HuH-7 (cell line): ENCODE results near the gene PAPPA2.
"Not testable (repeated sequence)": the region's sequence is repeated elsewhere in the genome, so short reads cannot be mapped to it uniquely, and the experiment has no call there.

Experiments
- DNase-seq: peaks from one replicate; pipeline ENCODE4 v3.0.0; 2011; ENCODE audit warnings: low spot score

Gene PAPPA2

DNA sequence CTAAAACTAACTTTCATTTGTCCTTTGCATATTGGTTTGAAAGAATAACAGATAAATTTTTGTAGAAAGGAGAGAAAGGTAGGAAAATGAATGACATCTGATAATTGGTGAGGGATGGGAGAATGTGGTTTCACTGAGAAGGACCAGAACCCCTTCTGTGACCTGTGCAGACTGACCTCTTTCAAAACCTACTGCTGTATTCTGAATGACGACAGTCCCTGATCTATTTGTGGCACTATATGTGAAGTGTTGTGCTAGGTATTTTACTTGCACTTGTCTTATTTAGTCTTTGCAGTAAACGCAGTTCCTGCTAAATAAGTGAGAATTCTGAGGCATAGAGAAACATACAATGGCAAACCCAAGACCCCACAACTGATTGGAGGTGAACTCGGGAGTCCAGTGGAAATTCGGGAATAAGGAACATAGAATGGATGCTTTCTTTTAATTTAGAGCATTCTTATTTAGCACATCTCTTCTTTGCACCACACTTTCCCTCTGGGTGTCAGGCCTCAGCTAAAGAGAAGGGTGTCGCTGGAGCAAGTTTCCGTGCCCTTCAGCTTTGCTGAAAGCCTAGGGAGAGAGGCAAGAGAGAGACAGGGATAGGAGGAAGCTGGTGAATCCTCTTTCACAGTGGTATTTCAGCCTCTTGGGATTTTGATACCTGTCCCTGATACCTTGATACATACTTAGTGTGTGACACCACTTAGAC lies 230.2 kb downstream of the PAPPA2 start:
- no peak for DNase-seq

DNA sequence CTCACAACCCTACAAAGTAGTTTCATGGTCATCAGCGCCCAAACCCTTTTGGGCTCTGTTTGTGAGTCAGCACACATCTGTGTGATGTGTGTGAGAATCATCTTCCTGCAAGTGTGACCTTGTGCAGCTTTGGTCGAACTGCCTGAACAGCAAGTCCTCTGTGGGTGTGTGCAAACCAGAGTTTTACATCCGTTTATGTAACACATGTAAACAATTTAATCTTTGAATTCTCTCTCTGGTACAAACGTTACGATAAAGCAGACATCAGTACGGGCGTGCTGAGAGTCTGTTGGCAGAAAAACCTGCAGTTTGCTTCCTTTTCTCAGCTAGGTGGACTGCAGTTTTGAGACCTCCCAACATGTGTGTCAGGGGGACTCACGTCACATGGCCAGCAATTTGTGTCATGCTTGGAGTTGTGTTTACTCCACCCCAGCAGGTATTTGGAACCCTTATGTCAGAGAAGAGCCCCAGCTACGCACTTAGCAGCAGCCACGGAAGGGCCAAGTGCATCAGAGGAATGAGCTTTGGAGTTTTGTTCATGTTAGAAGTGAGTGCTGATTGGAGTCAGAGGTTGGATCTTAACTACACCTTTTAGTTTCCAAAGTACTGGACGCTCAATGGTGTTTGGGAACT lies 230.8 kb downstream of the PAPPA2 start:
- no peak for DNase-seq

DNA sequence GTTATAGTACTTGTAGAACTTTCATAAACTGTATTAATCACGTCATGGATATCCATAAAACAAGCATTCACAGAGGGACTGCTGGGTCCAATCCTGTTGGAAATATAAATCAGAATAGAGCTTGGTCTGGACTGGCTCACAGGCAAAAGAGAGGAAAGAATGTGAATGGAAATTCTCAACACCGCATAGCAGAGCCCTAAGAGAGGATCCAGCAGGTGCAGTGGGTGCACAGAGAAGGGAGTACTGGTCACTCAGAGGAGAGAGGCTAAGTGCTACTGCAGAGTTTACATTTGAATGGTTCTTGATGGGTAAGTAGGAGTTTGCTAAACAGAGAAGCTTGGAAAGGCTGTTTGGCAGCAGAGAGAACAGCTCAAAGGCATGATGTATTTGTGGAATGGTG lies 231.7 kb downstream of the PAPPA2 start:
- no peak for DNase-seq

DNA sequence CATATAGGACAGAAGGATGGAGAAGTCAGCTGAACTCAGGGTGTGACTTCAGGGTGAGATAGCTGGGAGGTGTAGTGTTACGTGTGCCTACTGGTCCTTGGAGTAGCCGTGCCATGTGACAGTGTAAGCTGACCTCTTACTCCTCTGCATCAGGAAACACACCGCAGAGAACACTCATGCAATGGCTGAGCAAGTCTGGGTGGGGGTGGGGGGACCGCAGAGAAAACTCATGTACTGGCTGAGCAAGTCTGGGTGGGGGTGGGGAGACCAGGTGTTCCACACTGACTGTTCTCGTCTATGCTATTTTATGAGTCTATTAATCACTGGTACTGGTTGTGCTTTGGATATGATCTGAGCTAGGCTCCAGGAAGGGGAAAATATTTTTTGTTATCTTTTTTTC lies 233.1 kb downstream of the PAPPA2 start:
- no peak for DNase-seq

DNA sequence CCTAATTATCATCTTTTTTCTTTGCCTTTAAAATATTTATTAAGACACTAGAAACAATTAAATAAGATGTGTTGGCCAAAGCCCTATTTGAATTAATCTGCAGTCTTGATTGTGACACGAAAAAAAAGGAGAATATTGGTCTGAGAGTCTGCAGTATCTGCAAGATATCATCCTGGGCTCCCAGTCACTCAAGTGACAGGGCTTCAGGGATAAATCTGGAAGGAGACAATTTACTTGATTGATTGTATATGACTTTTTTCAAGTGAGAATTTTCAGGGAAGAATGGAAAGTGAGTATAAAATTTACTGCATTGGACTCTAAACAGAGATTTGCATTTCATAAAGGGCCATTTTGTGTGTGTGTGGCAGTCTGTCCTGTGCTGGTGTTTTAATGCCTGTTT lies 233.7 kb downstream of the PAPPA2 start:
- DNase-seq, result no peak

DNA sequence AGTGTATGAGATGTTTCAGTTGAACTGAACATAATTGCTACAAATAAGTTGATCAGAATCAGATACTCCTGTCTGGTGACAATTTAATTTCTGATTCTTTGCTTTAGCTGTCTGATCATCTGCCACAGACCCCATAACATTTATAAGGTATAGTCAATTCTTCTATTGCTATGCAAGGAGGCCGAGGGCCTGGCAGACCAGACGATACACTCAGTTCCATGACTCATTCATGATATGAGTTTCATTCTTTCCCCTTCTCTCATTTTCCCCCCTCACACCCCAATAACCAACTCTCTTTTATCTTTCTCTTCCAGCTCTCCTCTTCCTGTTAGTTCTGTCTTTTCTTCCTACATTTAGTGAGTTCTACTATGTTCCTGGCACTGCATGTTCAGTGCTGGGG lies 236.8 kb downstream of the PAPPA2 start:
- no peak for DNase-seq

DNA sequence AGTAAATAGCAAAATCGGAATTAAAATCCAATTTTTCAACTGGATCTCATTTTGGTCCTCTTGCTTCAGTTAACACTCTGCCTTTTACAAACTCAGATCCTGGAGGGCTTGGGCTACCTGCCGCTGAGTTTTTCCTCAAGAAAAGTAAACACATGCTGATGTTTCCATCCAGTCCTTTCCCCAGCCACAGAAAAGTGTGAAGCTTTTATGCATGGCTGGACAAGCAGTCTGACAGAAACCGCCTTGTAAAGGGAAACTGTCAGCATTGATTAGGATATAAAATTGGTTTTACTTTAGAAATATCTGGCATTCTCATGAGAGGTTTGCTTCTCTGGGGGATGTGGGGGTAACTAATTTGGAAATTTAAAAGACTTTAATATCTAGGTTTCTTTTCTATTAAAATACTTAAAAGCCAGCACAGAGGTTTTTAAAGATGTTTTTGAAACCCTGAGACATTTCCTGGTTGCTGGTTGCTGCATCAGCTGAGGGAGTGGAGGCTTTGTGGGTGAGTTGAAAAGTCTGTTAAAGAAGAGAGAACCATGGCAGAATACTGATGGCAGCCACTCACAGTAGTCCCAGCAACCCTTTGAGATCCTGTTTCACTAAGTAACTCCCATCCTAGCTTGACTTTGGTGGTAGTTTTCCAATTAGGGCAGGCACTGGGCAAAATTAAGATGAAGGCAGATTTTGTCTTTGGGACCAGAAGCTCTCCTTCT lies 238.3 kb downstream of the PAPPA2 start:
- no peak for DNase-seq

DNA sequence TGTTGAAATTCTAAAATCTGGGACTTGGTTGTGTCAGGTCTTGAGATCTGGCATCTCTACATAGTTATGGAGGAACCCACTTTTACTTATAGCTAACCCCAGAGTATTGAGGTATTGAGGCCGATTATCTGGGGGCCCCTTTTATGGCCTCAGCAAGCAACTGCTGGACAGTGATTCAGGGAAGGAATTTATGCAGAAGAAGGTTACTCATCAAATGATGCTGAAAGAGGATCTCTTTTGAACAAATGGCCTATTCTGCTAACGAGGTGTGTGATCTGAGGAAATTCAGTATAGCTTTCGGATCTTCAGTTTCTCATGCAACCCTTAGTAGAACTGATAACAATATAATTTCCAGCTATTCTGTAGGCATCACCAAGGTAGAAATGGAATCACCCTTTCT lies 239.9 kb downstream of the PAPPA2 start:
- DNase-seq, result no peak

DNA sequence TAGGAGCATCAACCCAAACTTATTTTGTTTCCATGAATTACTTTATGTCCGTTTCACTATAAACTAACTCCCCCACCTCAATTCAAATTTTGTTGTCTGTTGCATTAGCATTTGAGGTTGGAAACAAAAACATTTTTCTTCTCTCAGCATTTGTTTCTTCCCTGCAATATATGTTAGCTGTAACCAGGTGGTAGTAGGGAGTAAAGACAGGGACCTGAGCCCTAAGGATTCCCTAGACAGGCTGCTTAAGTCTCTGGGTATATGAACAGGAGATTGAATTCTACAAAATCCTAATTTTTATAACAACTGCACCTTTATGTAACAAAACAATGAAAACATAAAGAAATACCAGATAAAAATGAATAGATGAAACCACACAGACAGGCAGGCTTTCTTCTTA lies 242.6 kb downstream of the PAPPA2 start:
- DNase-seq, result no peak

DNA sequence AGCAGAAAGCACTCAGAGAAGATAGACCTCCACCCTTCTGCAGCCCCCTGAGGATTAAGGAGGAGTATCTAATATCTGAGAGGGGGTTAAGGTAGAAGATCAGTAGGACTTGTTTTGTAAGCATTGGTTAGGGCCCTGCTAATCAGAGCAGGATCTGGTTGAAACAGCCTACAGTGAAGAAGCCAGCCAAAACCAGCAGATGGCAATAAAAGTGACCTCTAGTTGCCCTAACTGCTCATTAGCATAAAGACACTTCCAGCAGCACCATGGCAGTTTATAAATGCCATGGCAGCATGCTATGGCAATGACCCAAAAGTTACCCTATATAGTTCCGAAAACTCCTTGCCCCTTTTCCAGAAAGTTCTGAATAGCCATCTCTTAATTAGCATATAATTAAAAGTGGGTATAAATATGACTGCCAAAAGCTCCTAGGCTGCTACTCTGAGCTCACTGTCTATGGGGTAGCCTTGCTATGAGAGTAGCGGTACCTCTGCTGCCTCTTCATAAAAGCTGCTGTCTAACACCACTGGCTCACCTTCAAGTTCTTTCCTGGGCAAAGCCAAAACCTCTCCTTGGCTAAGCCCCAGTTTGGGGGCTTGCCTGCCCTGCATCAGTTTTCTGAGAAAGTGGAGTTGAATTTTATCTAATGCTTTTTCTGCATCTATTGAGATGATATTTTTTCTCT lies 254.2 kb downstream of the PAPPA2 start:
- DNase-seq, result no peak

DNA sequence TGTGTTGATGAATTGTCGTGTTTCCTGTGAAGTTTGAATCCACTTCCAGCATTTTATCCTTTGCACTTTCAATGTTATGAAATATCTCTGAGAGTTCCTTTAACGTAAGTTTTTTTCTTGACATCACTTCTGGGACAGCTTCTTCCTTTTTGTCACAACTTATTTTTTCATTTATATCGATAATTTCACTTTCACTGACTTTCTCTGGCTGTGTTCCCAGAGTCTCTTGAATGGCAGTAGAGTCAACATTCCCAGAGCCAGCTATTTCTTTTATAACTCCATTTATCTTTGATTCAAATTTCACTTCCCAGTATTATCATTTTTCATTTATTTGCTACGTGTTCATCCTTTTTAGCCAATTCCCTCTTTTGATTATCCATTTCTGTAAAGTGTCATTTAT lies 256.5 kb downstream of the PAPPA2 start:
- DNase-seq, result no peak

DNA sequence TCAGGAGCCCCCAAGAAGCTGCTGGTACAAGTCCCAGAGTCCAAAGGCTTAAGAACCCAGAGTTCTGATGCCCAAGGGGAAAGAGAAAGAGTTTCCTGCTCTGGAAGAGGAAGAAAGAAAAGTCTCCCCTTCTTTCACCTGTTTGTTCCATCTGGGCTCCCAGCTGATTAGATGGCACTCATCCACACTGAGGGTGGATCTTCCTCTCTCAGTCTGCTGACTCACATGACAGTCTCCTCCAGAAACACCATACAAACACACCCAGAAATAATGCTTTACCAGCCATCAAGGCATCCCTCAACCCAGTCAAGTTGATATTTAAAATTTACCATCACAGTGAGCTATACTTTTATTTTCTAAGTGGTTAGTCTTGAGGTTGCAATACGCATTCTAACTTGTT lies 257.9 kb downstream of the PAPPA2 start:
- DNase-seq, result no peak

DNA sequence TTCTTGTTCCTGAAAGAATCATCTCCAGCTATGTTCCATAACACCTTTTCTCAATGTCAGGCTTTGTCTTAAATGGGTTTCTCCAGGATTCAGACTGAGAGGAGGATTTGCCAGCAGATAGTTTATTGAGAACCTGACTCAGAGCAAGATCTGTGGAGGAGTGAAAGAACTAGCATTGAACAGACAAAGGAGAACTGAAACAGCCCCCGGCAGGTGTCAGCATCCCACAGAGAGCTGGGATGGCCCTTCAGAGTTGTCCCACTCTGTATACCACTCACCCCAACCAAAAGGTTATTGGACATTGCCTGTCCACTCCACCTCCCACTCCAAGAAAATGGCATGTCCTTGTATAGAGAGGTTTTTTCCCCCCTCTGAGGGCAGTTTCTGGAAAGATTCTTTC lies 270.7 kb downstream of the PAPPA2 start:
- no peak for DNase-seq

DNA sequence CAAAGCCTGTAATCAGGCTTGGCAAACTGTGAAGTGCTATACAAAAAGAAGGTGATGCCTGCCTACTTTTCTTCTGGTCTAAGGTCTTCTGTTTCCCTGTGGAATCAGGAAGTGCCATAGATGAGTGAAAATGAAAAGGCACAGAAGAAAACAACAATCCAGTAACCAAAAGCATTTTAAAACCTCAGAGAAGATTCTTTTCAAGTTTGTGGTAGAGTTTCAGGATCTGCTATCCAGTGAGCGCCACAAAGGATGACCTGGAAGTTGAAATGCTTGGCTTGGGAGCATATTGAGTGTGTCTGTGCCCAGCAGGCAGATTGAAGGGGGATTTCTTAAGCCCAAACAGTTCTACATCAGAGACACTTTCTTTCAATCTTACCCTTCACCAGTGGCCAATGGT lies 272.2 kb downstream of the PAPPA2 start:
- DNase-seq, result no peak

DNA sequence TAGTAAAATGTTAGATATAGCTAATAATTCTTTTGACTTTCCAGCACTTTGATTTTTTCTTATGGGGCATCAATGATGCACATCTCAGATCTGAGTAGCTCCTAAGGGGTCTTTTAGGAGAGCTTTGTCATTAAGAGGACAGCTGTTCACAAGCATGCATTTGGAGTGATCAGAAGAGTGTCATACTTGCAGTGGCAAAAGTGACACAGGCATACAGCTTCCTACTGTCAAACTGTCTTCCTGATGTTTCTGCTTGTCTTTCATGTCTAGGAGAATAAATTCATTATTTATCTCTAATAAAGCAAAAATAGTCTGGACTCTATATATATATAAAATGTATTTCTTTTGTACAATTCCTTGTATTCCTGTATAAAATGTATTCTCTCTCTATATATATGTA lies 273.0 kb downstream of the PAPPA2 start:
- no peak for DNase-seq

DNA sequence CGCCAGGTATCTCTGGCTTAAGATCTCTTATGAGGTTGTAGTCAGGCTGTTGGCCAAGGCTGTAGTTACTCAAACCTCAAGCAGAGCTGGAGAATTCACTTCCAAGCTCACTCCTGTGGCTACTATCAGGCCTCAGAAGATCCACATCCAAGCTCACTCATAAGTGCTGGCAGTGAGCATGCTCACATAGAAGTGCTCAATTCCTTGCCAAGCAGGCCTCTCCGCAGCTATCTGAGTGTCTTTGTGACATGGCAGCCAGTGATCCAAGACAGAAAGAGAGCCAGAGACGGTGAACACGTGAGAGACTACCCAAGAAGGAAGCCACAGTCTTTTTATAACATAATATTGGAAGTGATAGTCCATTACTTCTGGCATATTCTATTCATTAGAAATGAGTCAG lies 278.2 kb downstream of the PAPPA2 start:
- no peak for DNase-seq

DNA sequence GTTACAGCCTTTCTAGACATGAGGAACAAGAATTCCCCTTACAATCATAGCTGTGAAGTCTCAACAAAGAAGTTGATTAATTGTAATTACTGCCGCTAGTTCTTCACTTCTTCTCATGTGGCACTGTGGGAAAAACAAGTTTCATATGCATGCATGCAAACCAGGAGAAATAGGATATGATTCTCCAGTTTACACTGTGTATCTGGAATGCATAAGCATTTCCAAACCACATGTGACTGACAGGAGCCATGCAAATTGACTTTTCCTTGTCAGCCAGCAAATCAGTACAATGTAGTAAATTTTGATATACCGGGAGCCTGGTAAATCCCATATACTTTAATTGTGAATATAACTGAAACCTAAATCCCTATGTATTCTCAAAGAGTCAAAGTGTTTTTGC lies 279.3 kb downstream of the PAPPA2 start:
- DNase-seq, result no peak

DNA sequence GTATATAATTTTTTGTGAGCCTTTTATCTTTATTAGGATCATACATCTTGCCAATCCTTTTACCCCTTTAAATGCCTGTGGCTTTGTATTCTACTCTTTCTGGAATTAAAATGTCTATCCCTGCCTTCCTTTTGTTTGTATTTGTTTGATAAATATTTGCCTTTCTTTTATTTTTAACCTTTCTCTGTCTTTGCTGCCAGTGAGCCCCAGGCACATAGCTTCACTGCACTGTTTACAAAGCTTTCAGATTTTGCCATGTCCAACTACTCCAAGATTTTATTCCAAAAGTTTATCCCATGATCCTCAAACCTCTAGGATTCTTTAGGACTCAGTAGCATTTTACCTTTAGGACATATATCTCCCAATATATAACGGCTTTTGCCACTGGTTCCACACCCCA lies 281.2 kb downstream of the PAPPA2 start:
- no peak for DNase-seq

DNA sequence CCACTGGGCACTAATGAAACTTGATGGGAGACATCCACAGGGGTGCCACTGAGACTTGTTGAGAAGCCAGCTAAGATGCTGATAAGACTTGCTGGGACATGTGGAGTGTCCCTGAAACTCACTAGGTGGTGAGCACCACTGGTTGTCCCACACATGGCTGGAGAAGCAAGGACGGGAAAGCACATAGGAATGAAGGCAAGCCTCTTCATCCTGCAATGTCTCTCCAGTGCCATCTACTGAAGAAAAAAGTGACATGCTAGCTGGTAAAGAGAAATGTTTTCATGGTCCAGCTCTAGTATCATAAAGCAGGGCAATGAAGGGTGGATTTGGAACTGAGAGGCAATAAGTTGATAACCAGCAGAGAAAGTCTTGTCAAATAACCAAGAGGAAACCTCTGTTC lies 283.0 kb downstream of the PAPPA2 start:
- no peak for DNase-seq

DNA sequence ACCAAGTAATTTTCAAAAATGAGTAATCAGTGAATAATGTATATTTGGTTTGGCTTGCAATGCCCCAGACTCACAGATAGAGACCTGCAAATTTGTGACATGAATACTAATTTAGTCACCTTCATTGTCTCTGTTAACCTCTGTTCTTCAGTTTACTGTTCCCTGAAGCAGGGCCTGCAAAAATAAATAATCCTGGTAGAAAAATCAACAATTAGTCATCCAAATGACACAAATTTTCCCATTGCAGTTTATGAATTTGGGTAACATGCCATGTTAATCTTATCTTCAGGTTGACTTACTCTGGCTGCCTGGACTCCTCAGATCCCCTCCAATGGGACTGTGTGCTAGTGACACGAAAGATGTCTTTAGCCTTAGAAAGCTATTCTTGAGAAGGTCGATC lies 289.5 kb downstream of the PAPPA2 start:
- DNase-seq, result no peak

DNA sequence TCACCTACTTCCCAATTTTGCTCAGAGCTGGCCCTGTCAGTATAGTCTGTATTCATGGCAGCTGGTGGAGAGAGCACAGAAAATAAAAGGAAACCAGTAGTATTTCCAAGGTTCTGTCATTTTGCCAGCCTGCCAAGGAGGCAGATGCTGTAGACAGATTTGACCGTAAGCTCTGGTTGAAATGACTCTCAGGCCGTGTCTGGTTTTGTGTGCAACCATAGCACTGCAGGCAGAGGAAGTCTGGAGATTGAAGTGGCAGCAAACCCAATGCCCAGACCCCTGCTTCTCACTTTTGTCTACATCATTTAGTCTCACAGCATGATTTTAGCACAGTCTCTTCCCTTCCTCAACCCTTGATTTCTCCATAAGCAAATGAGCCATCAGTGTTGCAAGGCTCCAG lies 291.7 kb downstream of the PAPPA2 start:
- no peak for DNase-seq

DNA sequence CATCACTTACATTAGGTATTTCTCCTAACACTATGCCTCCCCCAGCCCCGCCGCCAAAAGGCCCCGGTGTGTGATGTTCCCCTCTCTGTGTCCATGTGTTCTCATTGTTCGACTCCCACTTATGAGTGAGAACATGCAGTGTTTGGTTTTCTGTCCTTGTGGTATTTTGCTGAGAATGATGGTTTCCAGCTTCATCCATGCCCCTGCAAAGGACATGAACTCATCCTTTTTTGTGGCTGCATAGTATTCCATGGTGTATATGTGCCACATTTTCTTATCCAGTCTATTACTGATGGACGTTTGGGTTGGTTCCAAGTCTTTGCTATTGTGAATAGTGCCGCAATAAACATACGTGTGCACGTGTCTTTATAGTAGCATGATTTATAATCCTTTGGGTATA lies 293.8 kb downstream of the PAPPA2 start:
- DNase-seq, result not testable (repeated sequence)

DNA sequence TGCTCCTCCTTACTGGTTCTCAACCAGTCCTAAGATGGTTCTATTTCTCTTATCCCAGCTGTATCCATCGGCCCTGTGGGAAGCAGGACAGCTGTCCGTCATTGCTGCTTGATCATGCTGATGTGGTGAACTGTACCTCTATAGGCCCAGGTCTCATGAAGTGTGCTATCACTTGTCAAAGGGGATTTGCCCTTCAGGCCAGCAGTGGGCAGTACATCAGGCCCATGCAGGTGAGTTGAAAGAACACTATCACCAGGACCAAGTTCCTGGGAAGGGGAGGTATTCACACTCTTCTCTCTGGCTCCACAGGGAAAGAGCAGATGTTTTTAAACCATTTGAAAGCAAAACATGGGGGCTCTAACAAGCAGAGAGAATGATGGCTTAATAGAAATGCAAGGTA lies 302.6 kb downstream of the PAPPA2 start:
- no peak for DNase-seq
